ENCODE measurements around the gene DGKH.

DGKH gene

GRCh38 chr13:42247883-42248282 is 199.4 kb downstream of the DGKH start:
- Histone ChIP-seq H3K9me3 (no peaks in the 10 kb centered on the region), H3K36me3 (no peaks in the 10 kb centered on the region), H3K4me1 (ENCODE audit: control insufficient read depth in 1 of 2, insufficient read depth in 1 of 2, low read depth in 1 of 2, low read length in 1 of 2) (no peaks in the 10 kb centered on the region), H3K27ac (no peak overlapping the region), H3K27me3 (no peaks in the 10 kb centered on the region), H3K4me3 (ENCODE audit: low read depth in 1 of 2, low read length in 1 of 2) (no peak overlapping the region)
- TF ChIP-seq CTCF (IDR thresholded peaks at IDR 0.05) = no peak

GRCh38 chr13:42255886-42256285 is 207.4 kb downstream of the DGKH start:
- Histone ChIP-seq H3K27ac (no peak overlapping the region), H3K4me1 (ENCODE audit: control insufficient read depth in 1 of 2, insufficient read depth in 1 of 2, low read depth in 1 of 2, low read length in 1 of 2) (no peaks in the 10 kb centered on the region), H3K27me3 (no peaks in the 10 kb centered on the region), H3K36me3 (no peaks in the 10 kb centered on the region), H3K9me3 (no peaks in the 10 kb centered on the region), H3K4me3 (ENCODE audit: low read depth in 1 of 2, low read length in 1 of 2) (no peak overlapping the region)
- TF ChIP-seq CTCF (IDR thresholded peaks at IDR 0.05) = no peak

GRCh38 chr13:42258747-42259146 is 210.3 kb downstream of the DGKH start:
- Histone ChIP-seq H3K36me3 (no peaks in the 10 kb centered on the region), H3K4me1 (ENCODE audit: control insufficient read depth in 1 of 2, insufficient read depth in 1 of 2, low read depth in 1 of 2, low read length in 1 of 2) (no peaks in the 10 kb centered on the region), H3K27me3 (peaks cover under 1% of the 10 kb centered on the region), H3K4me3 (ENCODE audit: low read depth in 1 of 2, low read length in 1 of 2) (no peak overlapping the region), H3K9me3 (no peaks in the 10 kb centered on the region), H3K27ac (no peak overlapping the region)
- no peak for TF ChIP-seq CTCF (IDR thresholded peaks at IDR 0.05)

- no peak overlapping the region for H3K4me3 ChIP-seq (ENCODE audit: low read depth in 1 of 2, low read length in 1 of 2)
- H3K4me1 ChIP-seq (ENCODE audit: control insufficient read depth in 1 of 2, insufficient read depth in 1 of 2, low read depth in 1 of 2, low read length in 1 of 2) = no peaks in the 10 kb centered on the region
- no peak overlapping the region for H3K27ac ChIP-seq
- H3K36me3 ChIP-seq = no peaks in the 10 kb centered on the region
- no peaks in the 10 kb centered on the region for H3K9me3 ChIP-seq
- TF ChIP-seq CTCF (IDR thresholded peaks at IDR 0.05) = no peak
- H3K27me3 ChIP-seq = peaks cover 8% of the 10 kb centered on the region
Observed at GRCh38 chr13:42259515-42259914, 211.1 kb downstream of the DGKH start.

- no peak for TF ChIP-seq CTCF (IDR thresholded peaks at IDR 0.05)
- peaks cover 10% of the 10 kb centered on the region for H3K27me3 ChIP-seq
Observed at GRCh38 chr13:42260903-42261654, 212.6 kb downstream of the DGKH start.

More at GRCh38 chr13:42260903-42261654, 212.6 kb downstream of the DGKH start:
- H3K4me3 ChIP-seq (ENCODE audit: low read depth in 1 of 2, low read length in 1 of 2) = no peak overlapping the region
- no peaks in the 10 kb centered on the region for H3K9me3 ChIP-seq
- H3K4me1 ChIP-seq (ENCODE audit: control insufficient read depth in 1 of 2, insufficient read depth in 1 of 2, low read depth in 1 of 2, low read length in 1 of 2) = no peaks in the 10 kb centered on the region
- no peaks in the 10 kb centered on the region for H3K36me3 ChIP-seq
- no peak overlapping the region for H3K27ac ChIP-seq

All from neutrophil (primary cell).